ENCODE measurements around the gene FAM163A. TPM values are rescaled to one million over a fixed set of nuclear protein-coding genes. Genes with fewer than 3 reads are reported as not detected.

FAM163A gene
- total and polyA plus RNA-seq, 9 of the 15 experiments (the other 6 are each of a cell fraction or from before 2014, with no cell fraction given), result not detected

- TF ChIP-seq TAF15 (IDR thresholded peaks at IDR 0.05; ENCODE audit: low read depth, low read length) (no peak), SNIP1 (IDR thresholded peaks at IDR 0.05; ENCODE audit: low read depth) (no peak), KLF1 (tag; IDR thresholded peaks at IDR 0.05) (no peak), CHD1 (IDR thresholded peaks at IDR 0.05; ENCODE audit: low read length) (no peak), CBFB (CRISPR knock-in tag; IDR thresholded peaks at IDR 0.05) (no peak), HMG20B (CRISPR knock-in tag; IDR thresholded peaks at IDR 0.05) (no peak), BRD9 (IDR thresholded peaks at IDR 0.05; ENCODE audit: low read depth, partially characterized antibody) (no peak), ETS1 (conservative IDR thresholded peaks at IDR 0.05; ENCODE audit: control insufficient read depth, low read depth, low read length) (no peak), GATAD2B (IDR thresholded peaks at IDR 0.05; ENCODE audit: borderline replicate concordance) (no peak), CBFA2T2 (conservative IDR thresholded peaks at IDR 0.05) (no peak), HCFC1 (IDR thresholded peaks at IDR 0.05; ENCODE audit: low read depth, low read length) (no peak)
These were observed 79.0 kb downstream of the FAM163A start (continued) for GRCh38 chr1:179822065-179822464.

GRCh38 chr1:179823693-179824092, 80.6 kb downstream of the FAM163A start:
- H3K27ac ChIP-seq (ENCODE audit: extremely low read depth, low read depth, low read length), result no peak overlapping the region
- no peak overlapping the region for H3K4me3 ChIP-seq
- in situ Hi-C loops (cut with MboI) (no loop called here), intact Hi-C loops (cut with micrococcal nuclease) (no loop called here)
- no peak overlapping the region; the same call in 1 of the 2 replicates for H2AFZ ChIP-seq (ENCODE audit: low read depth, low read length)
- WGBS (ENCODE audit: insufficient coverage, low coverage, missing lambda C conversion rate), result 21% methylated on average over 4 of the region's 4 CpGs
- CTCF ChIA-PET (ENCODE audit: low intra/inter-chr PET ratio), result interaction anchor here (0.7 kb wide), 1 partner anchor 36 kb away, joined by 3 read pairs; no protein-coding TSS in a partner anchor
- BruUV-seq (replicated peaks), result no TSS peak
- no peaks in the 10 kb centered on the region for H3K9me3 ChIP-seq (replicated peaks; ENCODE audit: control insufficient read depth, insufficient read depth, low read depth, low read length)
- no peak overlapping the region for H3K9ac ChIP-seq (ENCODE audit: insufficient read depth in 1 of 2, low read depth in 2 of 2, low read length in 2 of 2)
- no peak for DNase-seq (ENCODE audit: extremely low read depth in 1 of 4, low spot score in 3 of 4)
- H3K79me2 ChIP-seq (ENCODE audit: control insufficient read depth, insufficient read depth, low read length), result no peaks in the 10 kb centered on the region
- no peak for FAIRE-seq
- peaks cover 9% of the 10 kb centered on the region in 2 experiments for H3K4me1 ChIP-seq (replicated peaks in 1 of 2; ENCODE audit: control insufficient read depth in 2 of 2, insufficient read depth in 2 of 2, low read length in 2 of 2)
- ATAC-seq, result no peak
- H3K4me2 ChIP-seq (ENCODE audit: insufficient read depth, low read length), result no peak overlapping the region
- TF ChIP-seq BRCA1 (IDR thresholded peaks at IDR 0.05), result no peak
- TF ChIP-seq BRCA1 (CRISPR knock-in tag; IDR thresholded peaks at IDR 0.05), result no peak
- no peak for TF ChIP-seq SMARCC2 (IDR thresholded peaks at IDR 0.05; ENCODE audit: low read depth)
- no peaks in the 10 kb centered on the region for H3K9me1 ChIP-seq (ENCODE audit: control insufficient read depth, insufficient read depth, low read length)
- POLR2A ChIA-PET, result interaction anchor here (0.6 to 3.8 kb wide), 3 partner anchors 9 to 14 kb away, joined by 3 to 14 read pairs (median 5); no protein-coding TSS in a partner anchor
- no peaks in the 10 kb centered on the region for H3K36me3 ChIP-seq (ENCODE audit: control insufficient read depth, insufficient read depth, low read length)
- peaks cover 20 to 35% of the 10 kb centered on the region in 2 experiments for H3K27me3 ChIP-seq (ENCODE audit: control insufficient read depth in 2 of 2, insufficient read depth in 2 of 2, low read length in 2 of 2)
- no peaks in the 10 kb centered on the region for H4K20me1 ChIP-seq (replicated peaks; ENCODE audit: control insufficient read depth, insufficient read depth, low read length)
